GM18907 (cell line): ENCODE measurements around the gene EDARADD.

Experiments used
- ATAC-seq: cut with Tn5 transposase; IDR thresholded peaks from one replicate; pipeline ENCODE4 v1.9.1; 2021; ENCODE audit warnings: mild to moderate bottlenecking, moderate library complexity; ENCODE audit not compliant: unreplicated experiment

The EDARADD gene

GRCh38 chr1:236391008-236391407 lies 3.1 kb upstream of the EDARADD start:
- ATAC-seq: no peak

- no peak for ATAC-seq
Observed at GRCh38 chr1:236392182-236392581, 1.9 kb upstream of the EDARADD start.

DNA sequence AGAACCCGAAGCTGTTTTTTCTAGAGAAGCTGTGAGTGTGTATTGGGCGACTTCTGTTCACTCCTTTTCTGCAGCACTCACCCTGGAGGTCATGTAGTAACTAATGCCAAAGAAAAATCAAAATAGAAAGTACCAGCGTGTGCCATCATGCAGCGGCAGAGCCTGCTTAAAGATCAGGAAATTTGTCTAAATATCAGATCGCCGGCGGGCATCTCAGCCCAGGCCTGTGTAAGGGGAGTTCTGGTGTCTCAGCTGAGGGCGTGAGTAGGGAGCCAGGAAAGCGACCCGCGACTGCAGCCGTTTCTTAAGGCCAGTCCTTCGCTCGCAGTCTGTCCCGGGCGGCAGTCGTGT lies 768 bp downstream of the EDARADD start:
- ATAC-seq: no peak

GRCh38 chr1:236395230-236395946 lies 1.3 kb downstream of the EDARADD start:
- peak; percentile 78 for ATAC-seq

DNA sequence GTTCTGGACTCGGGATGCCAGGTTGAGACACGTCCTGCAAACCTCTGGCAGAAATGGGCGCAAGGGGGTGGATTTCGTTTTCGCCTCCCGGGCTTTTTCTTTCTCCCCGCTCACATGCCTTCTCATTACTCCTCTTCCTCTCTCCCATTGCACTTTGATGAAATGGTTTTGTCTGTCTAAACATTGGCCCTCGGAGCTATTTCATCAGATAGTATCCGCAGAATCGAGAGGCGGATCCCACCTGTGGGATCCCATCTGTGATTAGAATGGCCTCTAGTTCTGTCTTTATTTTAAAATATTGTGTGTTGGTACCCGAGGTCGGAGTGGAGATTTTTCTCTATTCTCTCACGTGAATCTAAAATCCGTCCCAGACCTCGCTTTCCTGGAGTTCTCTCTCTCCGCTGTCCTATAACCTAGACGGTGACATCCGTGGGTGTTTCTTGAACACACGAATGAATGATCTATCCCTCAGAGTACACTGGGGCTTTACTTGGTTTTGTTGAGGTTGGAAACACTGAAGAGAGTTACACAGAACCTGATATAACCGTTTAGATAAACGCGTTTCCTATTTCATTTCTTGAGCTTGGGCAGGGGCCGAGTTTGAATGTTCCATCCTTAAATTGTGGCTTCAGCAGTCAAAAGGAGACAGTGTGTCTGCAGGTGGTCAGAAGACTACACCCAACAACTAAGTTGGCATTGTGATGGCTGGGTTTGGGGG lies 2.0 kb downstream of the EDARADD start:
- ATAC-seq: no peak

- no peak for ATAC-seq
Observed at GRCh38 chr1:236396665-236397043, 2.6 kb downstream of the EDARADD start.

GRCh38 chr1:236397173-236397759 lies 3.2 kb downstream of the EDARADD start:
- no peak for ATAC-seq

- ATAC-seq: no peak
Observed at GRCh38 chr1:236398538-236398937, 4.5 kb downstream of the EDARADD start.

DNA sequence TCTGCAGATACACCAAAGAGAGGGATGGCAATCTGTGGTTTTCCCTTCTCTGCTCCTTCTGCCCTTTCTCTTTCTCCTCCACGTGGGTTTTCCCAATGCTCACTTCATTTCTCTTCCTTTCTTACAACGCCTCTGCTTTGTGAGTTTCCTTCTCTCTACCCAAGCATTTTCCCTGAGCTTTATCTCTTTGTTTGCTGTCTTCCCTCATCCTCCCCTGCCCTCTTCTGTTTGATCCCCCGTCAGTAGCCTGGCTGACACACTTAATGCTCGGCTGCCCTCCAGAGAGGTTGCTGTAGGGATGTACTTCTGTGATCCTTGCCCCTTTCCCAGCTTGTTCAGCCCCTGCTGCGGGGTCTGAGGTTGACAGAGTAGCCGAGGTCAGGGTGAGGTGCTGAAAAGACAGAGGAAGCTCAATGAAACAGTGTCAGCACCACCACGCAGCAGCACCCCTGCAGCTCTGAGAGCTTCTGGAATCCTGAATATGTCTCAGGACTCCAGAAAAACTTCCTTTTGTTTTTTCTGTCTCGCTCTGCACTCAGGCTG lies 6.0 kb downstream of the EDARADD start:
- no peak for ATAC-seq

GRCh38 chr1:236401698-236402097 lies 7.6 kb downstream of the EDARADD start:
- ATAC-seq: no peak

DNA sequence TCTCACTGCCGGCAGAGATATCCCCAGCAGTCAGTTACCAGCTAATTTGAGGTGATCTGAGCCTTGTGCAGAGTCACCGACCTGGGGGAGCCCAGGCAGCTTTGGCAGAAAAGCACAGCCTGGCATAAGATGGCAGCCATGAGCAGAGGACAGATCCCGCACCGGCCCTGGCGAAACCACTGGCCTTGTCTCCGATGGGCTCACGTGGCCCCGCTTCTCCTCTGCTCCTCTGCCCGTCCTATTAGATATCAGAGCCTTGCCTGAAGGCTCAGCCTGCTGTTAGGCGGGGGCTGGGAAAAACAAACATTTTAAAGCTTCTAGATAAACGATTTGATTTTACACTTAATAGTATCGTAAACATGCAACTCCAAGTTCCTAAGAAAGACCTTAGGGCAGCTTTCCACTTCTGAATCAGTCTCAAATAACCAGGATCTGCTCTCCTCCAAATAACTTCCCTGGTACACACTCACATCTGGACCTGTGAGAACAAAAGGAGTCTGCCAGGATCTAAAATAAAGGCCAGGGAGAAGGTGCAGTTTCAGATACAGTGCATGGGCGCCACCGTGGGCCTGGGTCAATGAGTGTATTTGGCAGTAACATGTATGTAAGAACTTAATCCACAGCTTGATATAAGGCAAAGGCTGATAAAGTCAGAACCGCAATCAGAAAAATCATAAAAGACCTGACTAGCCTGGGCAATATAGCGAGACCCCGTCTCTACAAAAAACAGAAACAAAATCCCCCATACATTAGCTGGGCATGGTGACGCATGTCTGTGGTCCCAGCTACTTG lies 10.0 kb downstream of the EDARADD start:
- ATAC-seq: no peak

DNA sequence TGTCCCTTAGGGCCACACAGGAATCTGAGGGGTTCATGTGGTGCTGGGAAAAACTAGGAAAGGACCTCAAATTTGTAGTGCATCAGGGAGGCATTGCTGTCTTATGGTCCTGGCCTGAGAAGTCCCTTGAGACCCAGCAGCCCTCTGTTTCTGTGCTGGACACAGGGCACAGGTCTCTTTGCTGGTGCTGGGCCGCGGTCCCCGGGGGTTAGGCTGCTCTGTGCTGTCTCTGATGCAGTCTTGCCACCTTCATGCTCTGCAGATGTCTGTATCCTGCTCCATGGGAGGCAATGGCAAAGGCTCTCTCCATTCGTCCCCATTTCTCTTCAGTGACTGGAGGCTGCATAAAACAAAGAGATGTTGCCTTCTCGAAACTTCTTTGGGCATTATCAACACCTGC lies 13.0 kb downstream of the EDARADD start:
- ATAC-seq: no peak

- no peak for ATAC-seq
Observed at GRCh38 chr1:236413688-236414087, 19.6 kb downstream of the EDARADD start.

GRCh38 chr1:236416165-236416564 lies 22.1 kb downstream of the EDARADD start:
- ATAC-seq: no peak

DNA sequence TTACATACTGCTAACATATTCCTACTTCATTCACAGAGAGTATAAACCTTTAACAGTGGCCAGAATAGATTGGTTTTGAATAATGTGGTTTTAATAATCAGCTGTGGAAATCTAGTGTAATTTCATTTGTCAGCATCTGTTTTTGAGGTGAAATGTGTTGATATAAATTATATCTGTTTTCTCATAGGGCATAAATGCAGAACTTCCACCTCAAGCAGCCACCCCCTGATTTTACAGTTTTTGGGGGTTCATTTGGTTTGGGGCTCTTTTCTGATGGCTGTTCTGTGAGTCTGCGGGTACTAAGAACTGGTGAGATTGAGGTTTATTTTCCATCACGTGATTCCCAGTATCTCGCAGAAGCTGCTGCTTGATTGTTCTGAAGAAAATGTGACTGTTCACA lies 23.2 kb downstream of the EDARADD start:
- no peak for ATAC-seq

- ATAC-seq: no peak
Observed at GRCh38 chr1:236419502-236419901, 25.4 kb downstream of the EDARADD start.

- no peak for ATAC-seq
Observed at GRCh38 chr1:236421022-236421421, 26.9 kb downstream of the EDARADD start.

DNA sequence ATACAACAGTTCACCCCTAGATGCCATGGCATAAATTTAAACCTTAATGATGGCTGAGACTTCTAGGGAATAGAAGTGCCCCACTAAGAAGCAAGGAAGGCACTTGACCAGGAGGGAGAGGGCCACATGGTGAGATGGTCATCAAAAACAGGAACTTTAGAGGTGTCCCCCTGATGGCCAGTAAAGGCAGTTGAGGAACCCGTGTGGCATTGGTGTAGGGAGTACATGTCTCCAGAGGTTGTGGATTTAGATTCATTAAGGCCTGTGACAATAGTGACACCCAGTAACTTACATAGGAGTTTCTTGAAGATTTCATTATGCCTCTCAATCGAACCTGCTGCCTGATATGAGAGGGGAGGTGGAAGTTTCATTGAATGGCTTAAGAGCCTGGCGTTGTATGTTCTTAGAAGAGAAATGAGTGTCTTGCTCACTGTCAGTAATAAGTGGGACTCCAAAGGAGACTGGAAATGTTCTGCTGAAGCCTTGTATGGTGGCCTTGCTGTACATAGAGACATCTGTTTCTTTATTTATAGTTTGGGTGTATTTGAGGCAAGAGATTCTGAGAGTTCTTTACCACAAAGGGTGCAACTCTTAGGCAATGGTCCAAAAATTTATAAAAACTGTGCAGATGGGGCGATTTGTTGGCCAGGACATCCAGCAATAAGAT lies 27.9 kb downstream of the EDARADD start:
- ATAC-seq: no peak

DNA sequence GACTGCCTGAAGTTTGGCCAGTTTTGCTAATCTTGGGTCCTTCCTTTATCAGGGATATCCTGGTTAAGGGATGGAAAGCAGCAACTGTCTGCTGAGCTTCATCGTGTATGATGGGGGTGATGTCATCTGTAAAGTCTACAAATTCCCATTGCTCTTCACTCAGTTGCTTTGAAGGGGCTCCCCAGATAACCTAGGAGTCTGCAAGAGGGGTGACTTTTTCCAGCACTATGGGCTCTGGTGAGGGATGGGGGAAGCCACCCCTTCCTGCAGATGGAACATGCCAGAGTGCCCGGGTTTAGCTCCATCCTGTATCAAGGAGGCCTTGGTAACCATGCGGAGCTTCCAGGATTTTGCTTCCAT lies 28.4 kb downstream of the EDARADD start:
- ATAC-seq: no peak

- peak; percentile 97 for ATAC-seq
Observed at GRCh38 chr1:236425031-236425663, 31.1 kb downstream of the EDARADD start.
